Mucosa of stomach (tissue), 1 donor: Measurements from ENCODE around the gene BRAP.
"Not testable (repeated sequence)": the region's sequence is repeated elsewhere in the genome, so short reads cannot be mapped to it uniquely, and the experiment has no call there.

Experiments
- H3K27me3 ChIP-seq: one replicate; pipeline ENCODE4 v1.7.0; 2013; ENCODE audit warnings: mild to moderate bottlenecking, low read length; ENCODE audit not compliant: control insufficient read depth, insufficient read depth
- H3K36me3 ChIP-seq: one replicate; pipeline ENCODE4 v1.7.0; 2013; ENCODE audit warnings: low read length; ENCODE audit not compliant: control insufficient read depth, insufficient read depth
- H3K4me1 ChIP-seq: one replicate; pipeline ENCODE4 v1.7.0; 2013; ENCODE audit warnings: mild to moderate bottlenecking, low read length; ENCODE audit not compliant: control insufficient read depth, insufficient read depth
- H3K4me3 ChIP-seq: one replicate; pipeline ENCODE4 v1.7.0; 2013; ENCODE audit warnings: low read length
- H3K9ac ChIP-seq: one replicate; pipeline ENCODE4 v1.7.0; 2013; ENCODE audit warnings: mild to moderate bottlenecking, low read length, moderate library complexity
- H3K9me3 ChIP-seq: one replicate; pipeline ENCODE4 v1.7.0; 2013; ENCODE audit warnings: mild to moderate bottlenecking, low read length, moderate library complexity; ENCODE audit not compliant: control insufficient read depth
- donor health status: Pancreatic carcinoma.

The BRAP gene

DNA sequence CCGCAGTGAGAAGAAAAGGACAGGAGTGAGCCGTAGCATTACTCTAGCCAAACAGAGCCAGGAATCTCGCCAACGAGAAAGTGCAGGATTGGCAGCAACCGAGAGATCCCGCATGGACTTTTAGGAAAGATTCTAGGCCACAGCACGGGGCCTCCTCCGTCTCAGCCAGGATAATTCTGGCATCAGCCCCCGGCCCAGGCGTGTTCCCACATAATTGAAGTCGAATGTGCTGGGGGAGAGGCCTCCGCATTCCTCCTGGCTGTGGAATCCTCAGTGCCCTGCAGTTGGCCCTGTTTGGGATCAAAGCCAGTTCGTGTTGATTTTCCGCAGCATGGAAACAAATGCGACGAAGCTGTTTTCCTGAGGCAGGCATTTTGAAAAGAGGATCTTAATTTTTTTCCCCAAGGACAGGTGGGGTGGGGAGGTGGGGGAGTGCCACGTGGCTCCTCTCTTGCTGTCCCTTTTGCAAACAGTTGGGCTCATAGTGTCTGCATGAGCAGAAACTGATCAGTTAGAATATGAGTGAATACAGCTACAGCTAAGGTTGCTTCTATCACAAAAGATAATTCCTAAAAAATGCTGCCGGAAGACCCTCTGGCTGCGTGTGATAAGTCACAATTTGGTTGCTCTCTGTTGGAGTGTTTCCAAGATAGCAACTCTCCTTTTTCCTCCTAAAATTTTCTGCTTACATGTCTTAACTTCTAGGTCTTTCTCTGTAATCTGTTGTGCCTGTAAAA is 49.4 kb downstream of the BRAP start:
- H3K9ac ChIP-seq = no peak overlapping the region
- no peaks in the 10 kb centered on the region for H3K9me3 ChIP-seq
- H3K4me3 ChIP-seq = no peak overlapping the region

GRCh38 chr12:111635524-111635923 is 50.2 kb downstream of the BRAP start:
- no peaks in the 10 kb centered on the region for H3K9me3 ChIP-seq
- no peak overlapping the region for H3K9ac ChIP-seq
- H3K4me3 ChIP-seq = no peak overlapping the region
- no peaks in the 10 kb centered on the region for H3K36me3 ChIP-seq
- no peaks in the 10 kb centered on the region for H3K4me1 ChIP-seq
- no peaks in the 10 kb centered on the region for H3K27me3 ChIP-seq

More for the DNA sequence above, 49.4 kb downstream of the BRAP start:
- H3K36me3 ChIP-seq = no peaks in the 10 kb centered on the region
- H3K27me3 ChIP-seq = no peaks in the 10 kb centered on the region
- no peaks in the 10 kb centered on the region for H3K4me1 ChIP-seq

GRCh38 chr12:111628505-111629260 is 57.1 kb downstream of the BRAP start:
- H3K4me3 ChIP-seq = no peak overlapping the region
- no peaks in the 10 kb centered on the region for H3K27me3 ChIP-seq
- no peak overlapping the region for H3K9ac ChIP-seq
- no peaks in the 10 kb centered on the region for H3K36me3 ChIP-seq
- no peaks in the 10 kb centered on the region for H3K4me1 ChIP-seq
- H3K9me3 ChIP-seq = no peaks in the 10 kb centered on the region

- no peaks in the 10 kb centered on the region for H3K36me3 ChIP-seq
- no peaks in the 10 kb centered on the region for H3K27me3 ChIP-seq
- no peak overlapping the region for H3K4me3 ChIP-seq
- no peaks in the 10 kb centered on the region for H3K9me3 ChIP-seq
- H3K9ac ChIP-seq = no peak overlapping the region
- H3K4me1 ChIP-seq = no peaks in the 10 kb centered on the region
Observed at GRCh38 chr12:111626230-111626629, 59.5 kb downstream of the BRAP start.

DNA sequence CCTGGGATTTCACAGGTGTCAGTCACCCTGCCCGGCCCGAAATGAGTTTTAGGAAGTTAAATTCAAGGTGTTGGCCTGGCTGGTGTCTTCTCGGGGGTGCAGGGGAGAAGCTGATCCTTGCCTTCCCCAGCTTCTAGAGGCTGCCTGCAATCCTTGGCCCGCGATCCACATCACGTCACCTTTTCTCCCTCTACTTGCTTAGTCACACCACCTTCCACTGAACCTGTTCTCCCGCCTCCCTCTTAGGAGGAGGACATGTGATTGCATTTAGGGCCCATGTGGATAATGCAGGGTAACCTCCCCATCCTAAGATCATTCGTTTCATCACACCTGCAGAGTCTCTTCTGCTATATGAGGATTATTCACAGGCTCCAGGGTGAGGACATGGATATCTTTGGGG is 61.2 kb downstream of the BRAP start:
- H3K36me3 ChIP-seq = no peaks in the 10 kb centered on the region
- no peaks in the 10 kb centered on the region for H3K4me1 ChIP-seq
- no peaks in the 10 kb centered on the region for H3K27me3 ChIP-seq
- H3K9me3 ChIP-seq = no peaks in the 10 kb centered on the region
- no peak overlapping the region for H3K9ac ChIP-seq
- no peak overlapping the region for H3K4me3 ChIP-seq

GRCh38 chr12:111617841-111618240 is 67.9 kb downstream of the BRAP start:
- not testable (repeated sequence) for H3K27me3 ChIP-seq, H3K9ac ChIP-seq, H3K9me3 ChIP-seq, H3K4me3 ChIP-seq, H3K4me1 ChIP-seq, H3K36me3 ChIP-seq

DNA sequence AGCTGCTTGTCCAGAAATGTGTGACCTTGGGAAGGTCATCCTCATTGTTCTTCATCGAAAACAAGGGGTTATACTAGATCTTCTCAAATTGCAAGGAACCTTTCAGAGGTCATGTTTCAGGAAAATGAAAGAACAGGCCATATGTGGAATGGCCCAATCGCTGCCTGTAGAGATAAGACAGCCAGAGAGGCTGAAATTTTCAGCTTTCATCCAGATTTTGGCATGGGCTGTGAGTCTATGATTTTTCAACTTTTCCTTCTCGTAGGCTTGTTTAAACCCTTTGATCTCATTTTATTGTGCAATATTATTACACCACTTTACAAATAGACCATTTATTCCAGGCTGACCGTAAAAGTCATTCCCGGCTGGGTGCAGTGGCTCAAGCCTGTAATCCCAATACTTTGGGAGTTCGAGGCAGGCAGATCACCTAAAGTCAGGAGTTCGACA is 69.6 kb downstream of the BRAP start:
- no peaks in the 10 kb centered on the region for H3K36me3 ChIP-seq
- H3K4me1 ChIP-seq = no peaks in the 10 kb centered on the region
- no peak overlapping the region for H3K9ac ChIP-seq
- H3K9me3 ChIP-seq = no peaks in the 10 kb centered on the region
- H3K4me3 ChIP-seq = no peak overlapping the region
- H3K27me3 ChIP-seq = no peaks in the 10 kb centered on the region

DNA sequence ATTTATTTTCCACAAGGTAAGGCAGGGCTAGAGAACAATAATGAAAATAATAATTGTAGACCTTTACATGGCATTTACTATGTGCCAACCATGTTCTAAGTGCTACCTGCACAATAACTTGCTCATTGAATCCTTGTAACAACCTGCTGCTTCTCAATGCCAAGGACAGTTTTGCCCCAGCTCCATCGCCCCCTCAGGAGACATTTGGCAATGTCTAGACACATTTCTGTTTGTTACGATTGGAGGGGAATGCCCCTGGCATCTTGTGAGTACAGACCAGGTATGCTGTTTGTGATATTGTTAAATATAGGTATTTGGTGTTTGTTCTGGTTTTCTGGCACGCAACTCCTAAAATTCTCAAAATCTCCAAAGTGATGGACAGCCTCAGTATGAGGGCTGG is 78.5 kb downstream of the BRAP start:
- Histone ChIP-seq H3K9ac (no peak overlapping the region), H3K4me1 (no peaks in the 10 kb centered on the region)

DNA sequence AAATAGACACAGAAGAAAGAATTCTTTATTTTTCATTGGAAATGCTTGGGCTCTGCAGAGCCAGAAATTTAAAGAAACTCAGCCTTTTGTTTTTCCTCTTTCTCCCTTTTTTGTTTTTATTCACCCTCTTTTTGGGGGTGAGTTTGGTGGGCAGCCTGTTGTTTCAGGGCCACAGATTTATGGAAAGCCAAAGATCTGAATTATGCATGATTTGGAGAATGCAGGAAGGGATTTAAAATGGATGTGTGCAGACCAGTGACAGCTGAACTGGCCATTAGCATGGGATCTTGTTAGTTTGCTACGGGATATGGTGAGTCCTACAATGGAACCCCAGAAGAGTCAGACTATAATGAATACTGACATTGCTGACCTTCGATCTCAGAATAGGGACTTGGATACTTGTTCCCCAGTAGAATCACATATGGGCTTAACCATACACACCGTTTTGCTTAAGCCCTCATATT is 79.0 kb downstream of the BRAP start:
- Histone ChIP-seq H3K9ac (no peak overlapping the region), H3K9me3 (no peaks in the 10 kb centered on the region), H3K36me3 (no peaks in the 10 kb centered on the region), H3K4me3 (no peak overlapping the region), H3K27me3 (no peaks in the 10 kb centered on the region), H3K4me1 (no peaks in the 10 kb centered on the region)

More for the DNA sequence above, 78.5 kb downstream of the BRAP start:
- no peak overlapping the region for H3K4me3 ChIP-seq
- H3K9me3 ChIP-seq = no peaks in the 10 kb centered on the region
- H3K36me3 ChIP-seq = no peaks in the 10 kb centered on the region
- H3K27me3 ChIP-seq = no peaks in the 10 kb centered on the region

- no peak overlapping the region for H3K4me3 ChIP-seq
- no peaks in the 10 kb centered on the region for H3K4me1 ChIP-seq
- H3K36me3 ChIP-seq = no peaks in the 10 kb centered on the region
- no peaks in the 10 kb centered on the region for H3K27me3 ChIP-seq
- no peaks in the 10 kb centered on the region for H3K9me3 ChIP-seq
- H3K9ac ChIP-seq = no peak overlapping the region
Observed at GRCh38 chr12:111605911-111606766, 79.6 kb downstream of the BRAP start.

GRCh38 chr12:111602857-111603256 is 82.9 kb downstream of the BRAP start:
- H3K9me3 ChIP-seq, H3K36me3 ChIP-seq, H3K27me3 ChIP-seq, H3K4me3 ChIP-seq, H3K9ac ChIP-seq, H3K4me1 ChIP-seq: not testable (repeated sequence)

GRCh38 chr12:111602348-111602747 is 83.4 kb downstream of the BRAP start:
- H3K4me1 ChIP-seq = peaks cover 9% of the 10 kb centered on the region
- H3K9ac ChIP-seq = no peak overlapping the region
- H3K4me3 ChIP-seq = no peak overlapping the region
- H3K36me3 ChIP-seq = no peaks in the 10 kb centered on the region
- no peaks in the 10 kb centered on the region for H3K9me3 ChIP-seq
- H3K27me3 ChIP-seq = no peaks in the 10 kb centered on the region
